GM12892 (cell line): ENCODE data around the gene AP4B1.

Experiments
- POLR2A ChIP-seq: IDR thresholded peaks from 2 replicates; pipeline ENCODE4 v1.6.1; 2011; ENCODE audit warnings: low read depth, low read length, control low read depth
- POLR2AphosphoS5 ChIP-seq: IDR thresholded peaks from 2 replicates; pipeline ENCODE4 v1.6.1; 2011; ENCODE audit warnings: low read depth, low read length, control low read depth

GRCh38 chr1:113879739-113880038 lies 24.9 kb downstream of the AP4B1 start:
- TF ChIP-seq POLR2AphosphoS5 (no peak), POLR2A (no peak)
